K562 (cell line): ENCODE results near the gene CD82. TPM values are rescaled to one million over a fixed set of nuclear protein-coding genes. Genes with fewer than 3 reads are reported as not detected.

Experiments
- ATAC-seq: fragments of 200-7000 bp; cut with Tn5 transposase; 3 replicates; pipeline ENCODE4 v1.9.1; 2020; ENCODE audit warnings: moderate library complexity
- BruUV-seq: library from RNA; stranded (reverse); fragments of 400-500 nt; replicated peaks from 2 replicates; lab custom pipeline; 2021; lab: Mats Ljungman, UMichigan
- CTCF ChIA-PET: fragments of 300-600 bp; formaldehyde crosslinking; extraction: SDS; loops from one replicate; lab custom pipeline; 2021; ENCODE audit warnings: low intra/inter-chr PET ratio; lab: Yijun Ruan, JAX
- POLR2A ChIA-PET: fragments of 300-600, 350-650 bp; sonication (Branson Sonifier 250); formaldehyde crosslinking; extraction: SDS; loops from one replicate; lab custom pipeline; 2021; ENCODE audit warnings: antibody characterized with exemption, inconsistent platforms; lab: Yijun Ruan, JAX
- DNase-seq, 4 experiments: peaks; one replicate each; pipeline versions ENCODE4 v3.0.0 to v3.0.0-alpha.2; 2011 to 2018; ENCODE audit warnings: low spot score in 3 of 4, mixed read lengths in 3 of 4; ENCODE audit errors: extremely low read depth in 1 of 4
- FAIRE-seq: peaks from 2 replicates; lab custom pipeline; 2011; peaks lifted over from hg19 to GRCh38; lab: Jason Lieb, UNC
- H2AFZ ChIP-seq: 2 replicates; pipeline ENCODE4 v1.6.0; 2011; ENCODE audit warnings: low read depth, low read length, control low read depth, inconsistent platforms
- H3K27ac ChIP-seq: fragments of 200-600 bp; 3 replicates; pipeline ENCODE4 v1.8.0; 2011; ENCODE audit warnings: low read depth, mild to moderate bottlenecking, control low read depth, inconsistent platforms, low read length, moderate library complexity, mixed read lengths; ENCODE audit errors: extremely low read depth
- H3K27me3 ChIP-seq, 2 experiments: fragments of 300-600 bp in 1 of 2; 2 replicates in 1 of 2; 3 replicates in 1 of 2; pipeline versions ENCODE4 v1.6.0 to v1.8.0; 2011; ENCODE audit warnings: inconsistent platforms in 2 of 2, low read length in 2 of 2, mild to moderate bottlenecking in 1 of 2, mixed read lengths in 1 of 2, moderate library complexity in 1 of 2; ENCODE audit not compliant: control insufficient read depth in 2 of 2, insufficient read depth in 2 of 2
- H3K36me3 ChIP-seq: fragments of 300-600 bp; 3 replicates; pipeline ENCODE4 v1.8.0; 2011; ENCODE audit warnings: mild to moderate bottlenecking, low read length, inconsistent platforms; ENCODE audit not compliant: control insufficient read depth, insufficient read depth
- H3K4me1 ChIP-seq, 2 experiments: fragments of 200-600 bp in 1 of 2; replicated peaks in 1 of 2; 2 replicates in 1 of 2; 3 replicates in 1 of 2; pipeline versions ENCODE4 v1.5.1 to v1.8.0; 2011; ENCODE audit warnings: inconsistent platforms in 2 of 2, low read length in 2 of 2, mild to moderate bottlenecking in 1 of 2, mixed read lengths in 1 of 2, moderate library complexity in 1 of 2; ENCODE audit not compliant: control insufficient read depth in 2 of 2, insufficient read depth in 2 of 2
- H3K4me2 ChIP-seq: 2 replicates; pipeline ENCODE4 v1.6.1; 2011; ENCODE audit warnings: low read length, control low read depth, inconsistent platforms, mixed read lengths; ENCODE audit not compliant: insufficient read depth
- H3K4me3 ChIP-seq: fragments of 200-600 bp; sonication (generic), shearing (Covaris generic); 2 replicates; pipeline ENCODE4 v1.5.1; 2016; ENCODE audit warnings: control low read depth, inconsistent platforms
- H3K79me2 ChIP-seq: fragments of 200-600 bp; 3 replicates; pipeline ENCODE4 v1.8.0; 2011; ENCODE audit warnings: low read length, inconsistent platforms; ENCODE audit not compliant: control insufficient read depth, insufficient read depth
- H3K9ac ChIP-seq, 2 experiments: 2 replicates each; pipeline versions ENCODE4 v1.6.0 to v1.6.1; 2011; ENCODE audit warnings: low read depth in 2 of 2, low read length in 2 of 2, control low read depth in 1 of 2, inconsistent platforms in 1 of 2, mild to moderate bottlenecking in 1 of 2, mixed read lengths in 1 of 2; ENCODE audit not compliant: insufficient read depth in 1 of 2
- H3K9me1 ChIP-seq: one replicate; pipeline ENCODE4 v1.6.0; 2011; ENCODE audit warnings: inconsistent platforms, mild to moderate bottlenecking, low read length, moderate library complexity; ENCODE audit not compliant: control insufficient read depth, insufficient read depth
- H3K9me3 ChIP-seq: replicated peaks from 2 replicates; pipeline ENCODE4 v1.5.1; 2011; ENCODE audit warnings: low read depth, low read length, inconsistent platforms; ENCODE audit not compliant: control insufficient read depth, insufficient read depth
- H4K20me1 ChIP-seq: replicated peaks from 2 replicates; pipeline ENCODE4 v1.6.1; 2011; ENCODE audit warnings: low read length, inconsistent platforms, mixed read lengths; ENCODE audit not compliant: control insufficient read depth, insufficient read depth
- BCOR ChIP-seq: fragments of 450-650 bp; IDR thresholded peaks from 2 replicates; pipeline ENCODE4 v1.6.1; 2016
- CBFA2T3 ChIP-seq: fragments of 450-650 bp; IDR thresholded peaks from 2 replicates; pipeline ENCODE4 v1.6.1; 2017
- JUNB ChIP-seq: fragments of 450-650 bp; formaldehyde crosslinking; conservative IDR thresholded peaks from 2 replicates; pipeline ENCODE4 v1.4.0; 2020; ENCODE audit warnings: mild to moderate bottlenecking
- MTA3 ChIP-seq: fragments of 450-650 bp; formaldehyde crosslinking; IDR thresholded peaks from 2 replicates; pipeline ENCODE4 v1.6.1; 2017; ENCODE audit warnings: mild to moderate bottlenecking, borderline replicate concordance
- RAD21 ChIP-seq, 2 experiments: fragments of 250-450 bp in 1 of 2; fragments of 450-650 bp in 1 of 2; sonication (Bioruptor Pico) in 1 of 2; formaldehyde crosslinking in 1 of 2; IDR thresholded peaks in 1 of 2; conservative IDR thresholded peaks in 1 of 2; 2 replicates each; pipeline versions ENCODE4 v1.4.0 to v1.8.0; 2020 to 2022; ENCODE audit warnings: mild to moderate bottlenecking in 2 of 2, moderate library complexity in 1 of 2
- RCOR1 ChIP-seq, 2 experiments: IDR thresholded peaks; 2 replicates each; pipeline ENCODE4 v1.6.1; 2012; ENCODE audit warnings: low read depth in 2 of 2, low read length in 2 of 2, borderline replicate concordance in 1 of 2, improper control_type of control experiment in 1 of 2
- TBL1XR1 ChIP-seq, 2 experiments: IDR thresholded peaks; 2 replicates each; pipeline ENCODE4 v1.6.1; 2012; ENCODE audit warnings: improper control_type of control experiment in 2 of 2, low read length in 2 of 2, mild to moderate bottlenecking in 1 of 2
- ZNF407 ChIP-seq: fragments of 450-650 bp; IDR thresholded peaks from 2 replicates; pipeline ENCODE4 v1.6.1; 2016; ENCODE audit warnings: low read depth
- ZNF77 ChIP-seq: fragments of 250-450 bp; sonication (Bioruptor Pico); IDR thresholded peaks from 2 replicates; pipeline ENCODE4 v1.5.0; 2020
- WGBS: fragments of 100-300 bp; shearing (Covaris generic); methylation state at CpG from one replicate; pipeline ENCODE4 v1.1.6; 2016; ENCODE audit warnings: low coverage, mixed read lengths; ENCODE audit not compliant: insufficient coverage; ENCODE audit errors: missing lambda C conversion rate; 5-methylcytosine and 5-hydroxymethylcytosine counted together
- in situ Hi-C: fragments of 300-500 bp; cut with MboI; formaldehyde crosslinking; loops from 4 replicates; pipeline ENCODE4 v1.15.0; 2018; ENCODE audit warnings: inconsistent platforms, mixed read lengths
- intact Hi-C: fragments of 100-400 bp; cut with micrococcal nuclease; formaldehyde crosslinking; loops from 2 replicates; pipeline ENCODE4 v1.14.2; 2022
- polyA plus RNA-seq, 8 experiments: library from polyadenylated mRNA; depleted of rRNA in 4 of 8; stranded (reverse) in 5 of 8; unstranded in 3 of 8; fragments of >200 nt; fragmentation: Nextera tagmentation in 2 of 8; fragmentation: Illumina TruSeq in 1 of 8; extraction: Ambion mirVana in 2 of 8; extraction: Trizol in 1 of 8; gene quantifications; 2 replicates each; pipeline versions ENCODE4 v1.2.1 to v1.2.3, GENCODE V29; 2011 to 2014; ENCODE audit warnings: inconsistent platforms in 1 of 8, missing spikeins in 1 of 8
- total RNA-seq, 7 experiments: library from RNA; depleted of rRNA in 6 of 7; stranded (reverse); fragments of >200 nt in 6 of 7; fragmentation: Illumina TruSeq in 2 of 7; extraction: Trizol in 2 of 7; gene quantifications; 2 replicates each; pipeline versions ENCODE4 v1.2.1 to v1.2.3, GENCODE V29; 2011 to 2021; ENCODE audit warnings: low replicate concordance in 1 of 7

CD82 gene
- total and polyA plus RNA-seq, 9 of the 15 experiments (the other 6 are each of a cell fraction or from before 2014, with no cell fraction given): 0.27 to 9.4 (median 3.0) TPM

GRCh38 chr11:44562845-44563460, 2.5 kb upstream of the CD82 start:
- intact Hi-C loops (loop anchor here (10.0 kb wide), 1 partner anchor 222 kb away; no protein-coding TSS in a partner anchor), in situ Hi-C loops (loop anchor here (5.0 kb wide), 1 partner anchor 44 kb away; no protein-coding TSS in a partner anchor)
- no TSS peak for BruUV-seq
- no peaks in the 10 kb centered on the region for H4K20me1 ChIP-seq
- H3K4me1 ChIP-seq: peaks cover 18 to 29% of the 10 kb centered on the region in 2 experiments
- no peaks in the 10 kb centered on the region for H3K9me1 ChIP-seq
- 49% methylated on average over 5 of the region's 5 CpGs for WGBS
- TF ChIP-seq JUNB (CRISPR knock-in tag): no peak
- no peak for TF ChIP-seq ZNF407
- TF ChIP-seq CBFA2T3: peak; percentile 55
- no peak for TF ChIP-seq RCOR1 (IDR thresholded peaks at IDR 0.05; ENCODE audit: borderline replicate concordance in 1 of 2, low read depth in 2 of 2, low read length in 2 of 2)
- TF ChIP-seq ZNF77: no peak
- no peak for TF ChIP-seq RAD21 (CRISPR knock-in tag; conservative IDR thresholded peaks at IDR 0.05 in 1 of 2, IDR thresholded peaks at IDR 0.05 in 1 of 2)
- no peak for TF ChIP-seq MTA3
- no peak for TF ChIP-seq BCOR
- TF ChIP-seq TBL1XR1 (IDR thresholded peaks at IDR 0.05; ENCODE audit: low read length in 2 of 2): no peak
- H3K9ac ChIP-seq: no peak overlapping the region; a peak in 1 of 4 replicates
- ChIA-PET POLR2A (interaction anchor here (0.6 to 1.4 kb wide), 5 partner anchors 11 to 725 kb away, joined by 3 to 4 read pairs (median 4); no protein-coding TSS in a partner anchor), CTCF (no interaction called here)
- H3K27me3 ChIP-seq: no peaks in the 10 kb centered on the region
- no peak for FAIRE-seq
- H3K27ac ChIP-seq: no peak overlapping the region
- H2AFZ ChIP-seq: no peak overlapping the region
- H3K4me2 ChIP-seq: no peak overlapping the region
- H3K36me3 ChIP-seq: no peaks in the 10 kb centered on the region
- H3K79me2 ChIP-seq: no peaks in the 10 kb centered on the region
- H3K9me3 ChIP-seq: no peaks in the 10 kb centered on the region
- no peak overlapping the region for H3K4me3 ChIP-seq
- no peak for ATAC-seq
- no peak for DNase-seq
